Peyer's patch (tissue), 4 donors: ENCODE measurements around the gene PRKCA. TPM values are rescaled to one million over a fixed set of nuclear protein-coding genes. Genes with fewer than 3 reads are reported as not detected.
A peak's percentile ranks its signal among the peaks of the same experiment; 100 is the strongest.

Source experiments
- DNase-seq, 3 donors: peaks; one replicate each; pipeline ENCODE4 v3.0.0-alpha.2; 2017 to 2019
- H3K27ac ChIP-seq, 4 donors: fragments of 200-600 bp; sonication (generic); one replicate each; pipeline ENCODE4 v1.5.1; 2016 to 2019
- H3K27me3 ChIP-seq, 2 donors: fragments of 200-600 bp; sonication (generic); one replicate each; pipeline ENCODE4 v1.5.1; 2019
- H3K36me3 ChIP-seq, 3 donors: fragments of 200-600 bp; sonication (generic); one replicate each; pipeline ENCODE4 v1.5.1; 2016 to 2019
- H3K4me1 ChIP-seq, 4 donors: fragments of 200-600 bp; sonication (generic); one replicate each; pipeline ENCODE4 v1.5.1; 2016 to 2019
- H3K4me3 ChIP-seq, 4 donors: fragments of 200-600 bp; sonication (generic); 1 replicate in 3 of 4; 2 replicates in 1 of 4; pipeline ENCODE4 v1.5.1; 2016 to 2019; ENCODE audit warnings: mild to moderate bottlenecking in 1 of 4
- H3K9me3 ChIP-seq, 4 donors: fragments of 200-600 bp; sonication (generic); one replicate each; pipeline ENCODE4 v1.5.1; 2016 to 2019; ENCODE audit warnings: mild to moderate bottlenecking in 1 of 4
- CTCF ChIP-seq, 6 experiments: fragments of 450-650 bp in 4 of 6; fragments of 200-600 bp in 2 of 6; sonication (generic) in 1 of 6; IDR thresholded peaks; one replicate each; pipeline ENCODE4 v1.5.1; 2017 to 2019; ENCODE audit warnings: antibody characterized with exemption in 6 of 6, mild to moderate bottlenecking in 3 of 6, moderate library complexity in 1 of 6
- POLR2A ChIP-seq, 2 donors: fragments of 450-650 bp; IDR thresholded peaks; one replicate each; pipeline ENCODE4 v1.5.1; 2017; ENCODE audit warnings: antibody characterized with exemption in 2 of 2, mild to moderate bottlenecking in 2 of 2, moderate library complexity in 2 of 2
- total RNA-seq, 4 donors: library from RNA; depleted of rRNA; stranded (reverse); fragments of >200 nt; gene quantifications; one replicate each; pipeline ENCODE4 v1.1.0, GENCODE V29; 2016

The PRKCA gene
- total RNA-seq, 4 donors from 2014 or later = 32.2 to 47.0 (median 43.5) TPM

- DNase-seq = peak in 2 of 3 donors; percentile 49 to 64
- H3K27me3 ChIP-seq = no peaks in the 10 kb centered on the region
- H3K4me1 ChIP-seq = no peaks in the 10 kb centered on the region
- no peaks in the 10 kb centered on the region for H3K9me3 ChIP-seq
- no peak overlapping the region for H3K27ac ChIP-seq
- peaks cover 0 to 14% (median 0%) of the 10 kb centered on the region in 3 donors for H3K36me3 ChIP-seq
- TF ChIP-seq CTCF (IDR thresholded peaks at IDR 0.05) = no peak
- TF ChIP-seq POLR2A (IDR thresholded peaks at IDR 0.05) = no peak
- H3K4me3 ChIP-seq = no peak overlapping the region
Measured at GRCh38 chr17:66755101-66755943, 452.9 kb downstream of the PRKCA start.

- Histone ChIP-seq H3K4me3 (no peak overlapping the region), H3K9me3 (no peaks in the 10 kb centered on the region), H3K27me3 (no peaks in the 10 kb centered on the region), H3K36me3 (peaks cover 0 to 10% (median 0%) of the 10 kb centered on the region in 3 donors), H3K4me1 (no peaks in the 10 kb centered on the region), H3K27ac (no peak overlapping the region)
- no peak for DNase-seq
- TF ChIP-seq CTCF (IDR thresholded peaks at IDR 0.05) (no peak), POLR2A (IDR thresholded peaks at IDR 0.05) (no peak)
Measured at GRCh38 chr17:66755944-66756290, 453.5 kb downstream of the PRKCA start.

GRCh38 chr17:66760324-66760723 lies 457.9 kb downstream of the PRKCA start:
- peaks cover 0 to 3% (median 0%) of the 10 kb centered on the region in 3 donors for H3K36me3 ChIP-seq
- DNase-seq = no peak
- no peaks in the 10 kb centered on the region for H3K9me3 ChIP-seq
- H3K4me3 ChIP-seq = no peak overlapping the region
- H3K27ac ChIP-seq = no peak overlapping the region
- TF ChIP-seq POLR2A (IDR thresholded peaks at IDR 0.05) (no peak), CTCF (IDR thresholded peaks at IDR 0.05) (no peak)
- H3K27me3 ChIP-seq = no peaks in the 10 kb centered on the region
- H3K4me1 ChIP-seq = no peaks in the 10 kb centered on the region

- Histone ChIP-seq H3K4me1 (no peaks in the 10 kb centered on the region), H3K9me3 (no peaks in the 10 kb centered on the region), H3K27ac (no peak overlapping the region), H3K36me3 (no peaks in the 10 kb centered on the region), H3K4me3 (no peak overlapping the region), H3K27me3 (no peaks in the 10 kb centered on the region)
- TF ChIP-seq CTCF (IDR thresholded peaks at IDR 0.05) (no peak), POLR2A (IDR thresholded peaks at IDR 0.05) (no peak)
- no peak for DNase-seq
Measured at GRCh38 chr17:66762276-66762675, 459.9 kb downstream of the PRKCA start.

DNA sequence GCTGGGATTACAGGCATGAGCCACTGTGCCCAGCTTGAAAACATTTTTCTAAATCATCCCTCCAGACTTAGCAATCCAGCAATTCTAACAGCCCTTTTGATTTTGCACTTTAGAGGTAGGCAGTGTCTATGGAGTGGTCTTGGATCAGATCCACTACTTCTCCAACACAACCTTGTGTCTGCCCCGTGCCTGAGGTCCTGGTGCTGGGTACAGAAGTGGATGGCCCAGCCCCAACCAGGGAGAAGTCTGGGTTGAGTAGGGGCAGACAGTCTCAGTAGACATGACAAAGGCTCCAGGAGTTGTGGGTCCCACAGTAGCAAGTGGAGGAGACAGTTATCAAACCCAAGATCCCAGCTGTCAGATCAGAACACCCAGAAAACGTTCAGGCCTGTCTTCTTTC lies 460.6 kb downstream of the PRKCA start:
- H3K9me3 ChIP-seq = no peaks in the 10 kb centered on the region
- TF ChIP-seq CTCF (IDR thresholded peaks at IDR 0.05) (no peak), POLR2A (IDR thresholded peaks at IDR 0.05) (no peak)
- no peaks in the 10 kb centered on the region for H3K4me1 ChIP-seq
- peak in 1 of 3 donors; percentile 7 for DNase-seq
- no peaks in the 10 kb centered on the region for H3K27me3 ChIP-seq
- no peaks in the 10 kb centered on the region for H3K36me3 ChIP-seq
- H3K4me3 ChIP-seq = no peak overlapping the region
- no peak overlapping the region for H3K27ac ChIP-seq
